HEK293 (cell line): Measurements from ENCODE around the gene MAP1LC3C.

Experiments
- HOXA7 ChIP-seq: sonication (generic); formaldehyde crosslinking; IDR thresholded peaks from 2 replicates; pipeline ENCODE4 v1.8.1; 2022; ENCODE audit warnings: missing genetic modification reagents, borderline replicate concordance
- SETDB1 ChIP-seq: IDR thresholded peaks from one replicate; pipeline ENCODE4 v1.6.1; 2017; ENCODE audit warnings: mild to moderate bottlenecking, low read length, moderate library complexity, mixed read lengths; ENCODE audit not compliant: insufficient read length
- ZNF24 ChIP-seq: fragments of 450-650 bp; formaldehyde crosslinking; IDR thresholded peaks from 2 replicates; pipeline ENCODE4 v1.5.1; 2016; ENCODE audit warnings: missing biosample characterization, missing genetic modification characterization
- ZNF747 ChIP-seq: fragments of 450-650 bp; formaldehyde crosslinking; IDR thresholded peaks from 2 replicates; pipeline ENCODE4 v1.5.1; 2016; ENCODE audit warnings: missing biosample characterization, missing genetic modification characterization
- ZSCAN30 ChIP-seq: fragments of 450-650 bp; IDR thresholded peaks from 2 replicates; pipeline ENCODE4 v1.5.1; 2018; ENCODE audit warnings: missing biosample characterization, mild to moderate bottlenecking, missing genetic modification characterization, moderate library complexity
- TF ChIP-seq, protein P1 (sequence below): fragments of 450-650 bp; formaldehyde crosslinking; IDR thresholded peaks from 2 replicates; pipeline ENCODE4 v1.5.1; 2016; ENCODE audit warnings: missing biosample characterization, missing genetic modification characterization
- TF ChIP-seq, protein P2 (sequence below): sonication (generic); formaldehyde crosslinking; IDR thresholded peaks from 2 replicates; pipeline ENCODE4 v1.8.1; 2022; ENCODE audit warnings: mild to moderate bottlenecking, moderate library complexity, missing genetic modification reagents
- TF ChIP-seq, protein P3 (sequence below): fragments of 450-650 bp; formaldehyde crosslinking; IDR thresholded peaks from 2 replicates; pipeline ENCODE4 v1.5.1; 2016; ENCODE audit warnings: missing biosample characterization, missing genetic modification characterization

DNA sequence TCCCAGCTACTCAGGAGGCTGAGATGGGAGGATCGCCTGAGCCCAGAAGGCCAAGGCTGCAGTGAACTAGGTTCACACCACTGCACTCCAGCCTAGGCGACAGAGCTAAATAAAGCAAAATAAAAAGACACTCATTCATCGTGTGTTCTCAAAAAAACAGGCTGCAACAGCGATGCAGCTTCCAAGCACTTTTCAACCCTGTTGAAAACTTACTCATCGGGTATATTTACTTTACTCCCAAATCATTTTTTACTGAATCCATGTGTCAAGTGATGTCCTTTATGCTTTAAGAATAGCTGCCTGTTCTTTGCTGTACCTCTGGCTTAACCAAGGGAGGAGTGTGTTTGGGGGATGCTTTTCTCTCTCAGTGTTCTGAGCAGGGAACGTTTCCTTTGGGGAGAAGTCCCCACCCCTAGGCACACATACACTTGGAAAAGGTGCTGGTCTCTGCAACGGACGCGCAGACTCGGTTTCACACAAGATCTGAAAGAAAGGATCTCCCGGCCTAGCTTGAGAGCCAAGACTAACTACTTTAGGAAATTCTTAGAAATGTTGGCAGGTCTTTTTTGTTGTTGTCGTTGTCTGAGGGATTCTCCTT lies 1.4 kb downstream of the MAP1LC3C start:
- TF ChIP-seq ZNF24 (tag by site-specific recombination) (no peak), ZNF747 (no peak), ZSCAN30 (tag by site-specific recombination) (no peak), HOXA7 (CRISPR knock-in tag) (no peak), SETDB1 (no peak)
- TF ChIP-seq, protein P1, sequence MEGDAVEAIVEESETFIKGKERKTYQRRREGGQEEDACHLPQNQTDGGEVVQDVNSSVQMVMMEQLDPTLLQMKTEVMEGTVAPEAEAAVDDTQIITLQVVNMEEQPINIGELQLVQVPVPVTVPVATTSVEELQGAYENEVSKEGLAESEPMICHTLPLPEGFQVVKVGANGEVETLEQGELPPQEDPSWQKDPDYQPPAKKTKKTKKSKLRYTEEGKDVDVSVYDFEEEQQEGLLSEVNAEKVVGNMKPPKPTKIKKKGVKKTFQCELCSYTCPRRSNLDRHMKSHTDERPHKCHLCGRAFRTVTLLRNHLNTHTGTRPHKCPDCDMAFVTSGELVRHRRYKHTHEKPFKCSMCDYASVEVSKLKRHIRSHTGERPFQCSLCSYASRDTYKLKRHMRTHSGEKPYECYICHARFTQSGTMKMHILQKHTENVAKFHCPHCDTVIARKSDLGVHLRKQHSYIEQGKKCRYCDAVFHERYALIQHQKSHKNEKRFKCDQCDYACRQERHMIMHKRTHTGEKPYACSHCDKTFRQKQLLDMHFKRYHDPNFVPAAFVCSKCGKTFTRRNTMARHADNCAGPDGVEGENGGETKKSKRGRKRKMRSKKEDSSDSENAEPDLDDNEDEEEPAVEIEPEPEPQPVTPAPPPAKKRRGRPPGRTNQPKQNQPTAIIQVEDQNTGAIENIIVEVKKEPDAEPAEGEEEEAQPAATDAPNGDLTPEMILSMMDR, result no peak
- TF ChIP-seq, protein P2, sequence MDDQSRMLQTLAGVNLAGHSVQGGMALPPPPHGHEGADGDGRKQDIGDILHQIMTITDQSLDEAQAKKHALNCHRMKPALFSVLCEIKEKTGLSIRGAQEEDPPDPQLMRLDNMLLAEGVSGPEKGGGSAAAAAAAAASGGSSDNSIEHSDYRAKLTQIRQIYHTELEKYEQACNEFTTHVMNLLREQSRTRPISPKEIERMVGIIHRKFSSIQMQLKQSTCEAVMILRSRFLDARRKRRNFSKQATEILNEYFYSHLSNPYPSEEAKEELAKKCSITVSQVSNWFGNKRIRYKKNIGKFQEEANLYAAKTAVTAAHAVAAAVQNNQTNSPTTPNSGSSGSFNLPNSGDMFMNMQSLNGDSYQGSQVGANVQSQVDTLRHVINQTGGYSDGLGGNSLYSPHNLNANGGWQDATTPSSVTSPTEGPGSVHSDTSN, result no peak
- TF ChIP-seq, protein P3, sequence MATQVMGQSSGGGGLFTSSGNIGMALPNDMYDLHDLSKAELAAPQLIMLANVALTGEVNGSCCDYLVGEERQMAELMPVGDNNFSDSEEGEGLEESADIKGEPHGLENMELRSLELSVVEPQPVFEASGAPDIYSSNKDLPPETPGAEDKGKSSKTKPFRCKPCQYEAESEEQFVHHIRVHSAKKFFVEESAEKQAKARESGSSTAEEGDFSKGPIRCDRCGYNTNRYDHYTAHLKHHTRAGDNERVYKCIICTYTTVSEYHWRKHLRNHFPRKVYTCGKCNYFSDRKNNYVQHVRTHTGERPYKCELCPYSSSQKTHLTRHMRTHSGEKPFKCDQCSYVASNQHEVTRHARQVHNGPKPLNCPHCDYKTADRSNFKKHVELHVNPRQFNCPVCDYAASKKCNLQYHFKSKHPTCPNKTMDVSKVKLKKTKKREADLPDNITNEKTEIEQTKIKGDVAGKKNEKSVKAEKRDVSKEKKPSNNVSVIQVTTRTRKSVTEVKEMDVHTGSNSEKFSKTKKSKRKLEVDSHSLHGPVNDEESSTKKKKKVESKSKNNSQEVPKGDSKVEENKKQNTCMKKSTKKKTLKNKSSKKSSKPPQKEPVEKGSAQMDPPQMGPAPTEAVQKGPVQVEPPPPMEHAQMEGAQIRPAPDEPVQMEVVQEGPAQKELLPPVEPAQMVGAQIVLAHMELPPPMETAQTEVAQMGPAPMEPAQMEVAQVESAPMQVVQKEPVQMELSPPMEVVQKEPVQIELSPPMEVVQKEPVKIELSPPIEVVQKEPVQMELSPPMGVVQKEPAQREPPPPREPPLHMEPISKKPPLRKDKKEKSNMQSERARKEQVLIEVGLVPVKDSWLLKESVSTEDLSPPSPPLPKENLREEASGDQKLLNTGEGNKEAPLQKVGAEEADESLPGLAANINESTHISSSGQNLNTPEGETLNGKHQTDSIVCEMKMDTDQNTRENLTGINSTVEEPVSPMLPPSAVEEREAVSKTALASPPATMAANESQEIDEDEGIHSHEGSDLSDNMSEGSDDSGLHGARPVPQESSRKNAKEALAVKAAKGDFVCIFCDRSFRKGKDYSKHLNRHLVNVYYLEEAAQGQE (tag by site-specific recombination), result no peak
